IPS DF 4.7 (cell line): Measurements from ENCODE around the gene GALNT13.
"Not testable (repeated sequence)": the region's sequence is repeated elsewhere in the genome, so short reads cannot be mapped to it uniquely, and the experiment has no call there.

ENCODE experiments used
- DNase-seq: peaks from one replicate; pipeline ENCODE4 v3.0.0-alpha.2; 2013; ENCODE audit warnings: low spot score; ENCODE audit errors: extremely low read depth

Gene GALNT13

DNA sequence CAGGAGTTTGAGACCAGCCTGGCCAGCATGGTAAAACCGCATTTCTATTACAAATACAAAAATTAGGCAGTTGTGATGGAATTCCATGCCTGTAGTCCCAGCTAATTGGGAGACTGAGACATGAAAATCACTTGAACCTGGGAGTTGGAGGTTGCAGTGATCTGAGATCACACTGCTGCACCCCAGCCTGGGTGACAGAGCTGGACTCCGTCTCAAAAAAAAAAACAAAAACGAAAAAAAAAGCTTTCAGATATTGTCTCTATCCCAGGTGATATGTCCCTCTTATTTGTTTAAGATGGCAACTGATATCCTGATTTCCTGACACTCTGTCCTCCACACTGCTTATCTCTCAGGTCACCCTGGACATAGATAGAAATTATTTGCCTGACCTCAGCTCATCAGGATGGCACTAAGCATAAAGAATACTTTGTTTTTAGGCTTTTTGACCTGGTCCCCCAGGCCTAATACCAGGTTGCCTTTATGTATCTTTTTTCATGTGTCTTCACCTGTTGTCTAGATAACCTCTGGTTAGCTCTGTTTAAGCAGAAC lies 531.6 kb downstream of the GALNT13 start:
- no peak for DNase-seq

DNA sequence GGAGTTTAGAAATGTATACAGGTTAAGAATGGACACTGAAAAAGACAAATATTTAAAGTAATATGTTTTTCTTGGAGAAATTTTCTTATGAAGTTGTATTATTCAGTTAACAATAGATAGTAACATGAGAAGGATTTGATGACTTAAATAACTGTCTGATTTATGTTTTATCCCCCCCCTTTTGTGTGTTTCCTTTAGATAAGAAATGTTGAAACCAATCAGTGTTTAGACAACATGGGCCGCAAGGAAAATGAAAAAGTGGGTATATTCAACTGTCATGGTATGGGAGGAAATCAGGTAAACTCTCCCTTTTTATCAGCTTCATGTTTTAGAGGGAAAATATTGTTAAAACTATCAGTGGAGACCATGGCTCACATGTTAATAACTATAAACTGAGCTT lies 537.1 kb downstream of the GALNT13 start:
- no peak for DNase-seq

DNA sequence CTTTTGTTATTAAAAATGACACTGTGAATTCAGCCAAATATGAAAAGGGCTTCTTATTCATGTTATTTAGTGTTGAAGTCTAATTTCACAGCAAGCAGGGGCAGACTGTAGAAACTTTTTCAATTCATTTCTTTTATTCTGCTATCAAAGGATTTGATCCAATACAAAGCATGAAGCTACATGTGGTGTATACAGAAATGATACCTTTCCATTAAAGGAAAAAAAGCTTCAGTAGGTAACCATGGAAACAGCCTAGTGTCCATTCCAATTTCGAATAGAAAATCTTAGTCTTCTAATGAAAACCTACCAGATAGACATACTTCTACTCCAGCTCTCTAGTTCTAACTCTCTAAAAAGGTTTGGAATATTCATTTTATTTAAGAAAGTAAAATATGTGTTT lies 550.5 kb downstream of the GALNT13 start:
- no peak for DNase-seq

DNA sequence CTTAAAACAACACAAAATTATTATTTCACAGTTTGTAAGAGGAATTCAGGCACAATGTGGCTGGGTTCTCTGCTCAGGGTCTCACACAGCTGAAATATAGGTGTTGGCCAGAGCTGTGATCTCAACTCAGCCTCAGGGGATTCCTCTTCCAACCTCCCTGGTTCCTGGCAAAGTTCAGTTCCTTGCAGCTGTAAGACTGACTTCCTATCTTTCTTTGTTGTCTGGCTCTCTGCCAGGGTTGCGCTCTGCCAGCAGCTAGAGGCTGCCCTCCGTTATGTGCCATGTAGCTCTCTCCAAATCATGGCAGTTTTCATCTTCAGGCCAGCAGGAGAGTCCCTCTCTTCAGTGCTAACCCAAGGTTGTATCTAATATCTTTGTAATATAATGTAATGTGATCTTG lies 554.3 kb downstream of the GALNT13 start:
- no peak for DNase-seq

DNA sequence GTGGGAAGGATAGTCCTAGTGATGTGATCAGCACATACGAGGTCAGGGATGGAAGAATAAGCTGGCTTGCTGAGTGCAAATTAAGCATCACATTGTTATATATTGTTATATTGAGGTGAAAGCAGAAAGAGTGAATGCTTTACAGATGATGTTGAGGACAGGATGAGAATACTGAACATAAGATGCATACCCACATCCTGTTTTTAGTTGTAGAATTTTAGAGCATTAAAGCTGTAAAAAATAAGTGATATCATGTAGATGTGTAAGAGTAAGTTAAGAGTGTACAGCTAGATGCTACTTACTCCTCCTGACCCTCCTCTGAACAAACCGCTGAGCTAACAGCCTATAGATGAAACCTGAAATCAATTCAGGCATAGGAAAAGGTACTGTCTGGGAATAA lies 555.7 kb downstream of the GALNT13 start:
- DNase-seq: no peak

DNA sequence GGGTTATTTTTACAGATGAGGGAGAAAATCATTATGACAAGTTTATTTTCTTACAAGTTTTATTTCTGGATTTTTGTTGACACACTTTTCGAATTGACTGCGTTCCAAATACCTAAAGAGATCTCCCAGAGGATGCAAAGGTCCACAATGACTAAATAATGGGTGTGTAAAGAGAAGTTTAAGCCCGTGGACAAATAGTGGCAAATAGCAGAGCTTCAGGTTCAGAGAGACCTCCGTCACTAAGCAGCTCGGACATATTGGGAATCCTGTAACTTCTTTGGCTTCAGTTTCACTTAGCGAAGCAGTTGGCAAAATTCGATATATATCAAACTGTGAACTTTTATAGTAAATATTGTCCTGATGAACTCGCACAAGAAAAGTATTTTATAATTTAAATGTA lies 556.3 kb downstream of the GALNT13 start:
- no peak for DNase-seq

DNA sequence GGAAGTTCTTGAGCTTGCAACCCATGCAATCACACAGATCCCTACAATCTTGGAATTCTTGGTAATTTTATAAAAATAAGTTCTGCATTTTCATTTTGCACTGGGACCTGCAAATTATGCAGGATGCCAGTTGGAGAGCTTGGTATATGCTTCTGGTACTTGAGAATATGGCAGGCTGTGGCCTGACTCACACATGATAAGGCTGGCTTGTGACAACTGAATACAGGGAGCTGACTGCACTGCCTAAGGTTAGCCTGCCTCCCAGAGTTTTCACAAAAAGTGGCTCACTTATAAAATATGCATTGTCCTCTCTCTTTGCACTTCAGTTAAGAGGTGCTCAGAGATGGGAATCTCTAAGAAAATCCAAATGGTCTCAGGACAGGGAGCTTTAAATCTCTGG lies 561.3 kb downstream of the GALNT13 start:
- DNase-seq: no peak

DNA sequence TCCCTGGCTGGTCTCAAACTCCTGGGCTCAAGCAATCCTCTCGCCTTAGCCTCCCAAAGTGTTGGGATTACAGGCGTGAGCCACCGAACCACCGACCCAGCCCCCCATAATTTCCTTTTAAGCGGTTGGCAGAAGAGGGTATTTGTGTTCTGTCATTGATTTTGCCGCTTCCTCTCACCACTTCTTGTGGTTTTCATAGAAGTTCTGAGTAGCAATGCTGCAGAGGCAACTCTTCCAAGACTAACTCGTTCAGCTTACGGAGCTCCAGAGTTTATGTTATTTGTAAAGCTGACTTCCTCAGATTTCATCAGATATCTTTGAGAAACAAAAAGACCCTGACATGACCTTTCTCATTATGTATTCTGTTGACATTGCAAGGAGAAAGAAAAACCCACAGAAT lies 565.4 kb downstream of the GALNT13 start:
- no peak for DNase-seq

DNA sequence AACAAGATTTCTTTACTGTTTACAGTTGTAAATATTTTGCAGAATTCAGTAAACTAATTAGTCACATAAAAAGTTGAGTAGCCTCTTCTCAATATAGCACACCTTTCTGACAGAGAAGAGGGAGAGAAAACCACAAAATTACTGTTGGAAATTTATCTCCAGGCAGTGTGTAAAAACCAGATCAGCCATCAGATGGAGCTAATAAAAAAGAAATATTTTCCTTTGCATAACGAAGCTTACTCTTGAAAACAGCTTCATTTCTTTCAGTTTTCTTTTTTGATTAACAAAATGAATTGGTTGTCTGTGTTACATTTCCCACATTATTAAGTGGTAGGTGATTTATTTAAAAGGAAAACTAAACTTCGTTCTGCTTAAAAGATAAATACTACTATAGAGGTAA lies 567.4 kb downstream of the GALNT13 start:
- DNase-seq: no peak

DNA sequence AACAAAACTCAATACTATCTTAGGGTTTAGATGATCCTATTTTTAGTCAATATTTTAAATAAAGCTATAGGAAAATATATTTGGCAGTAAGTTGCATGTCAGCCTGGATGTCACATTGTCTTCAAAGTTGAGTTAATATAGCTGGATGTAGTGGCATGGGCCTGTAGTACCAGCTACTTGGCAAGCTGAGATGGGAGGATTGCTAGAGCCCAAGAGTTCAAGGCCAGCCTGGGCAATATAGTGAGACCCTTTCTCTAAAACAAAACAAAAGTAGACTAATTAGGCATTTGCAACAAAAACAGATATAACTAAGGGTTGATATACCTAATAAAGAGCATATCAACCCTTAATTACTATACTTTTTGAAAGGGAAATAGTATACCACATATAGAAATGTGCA lies 572.2 kb downstream of the GALNT13 start:
- DNase-seq: no peak

DNA sequence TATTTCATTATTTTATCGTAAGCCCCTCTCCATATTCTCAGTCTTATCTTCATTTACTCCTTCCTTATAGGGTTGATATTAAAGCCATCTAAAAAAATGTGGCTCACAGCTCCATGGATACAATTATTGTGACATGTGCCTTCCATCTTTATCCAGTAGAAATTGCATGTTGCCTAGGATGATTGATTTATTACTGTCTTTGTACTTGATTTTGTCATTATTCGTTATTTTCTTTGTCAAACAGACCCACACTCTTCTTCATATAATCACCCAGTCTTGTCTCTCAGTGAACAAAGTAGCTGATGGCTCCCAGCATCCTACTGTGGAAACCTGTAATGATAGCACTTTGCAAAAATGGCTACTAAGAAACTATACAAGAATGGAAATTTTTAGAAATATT lies 574.6 kb downstream of the GALNT13 start:
- DNase-seq: no peak

DNA sequence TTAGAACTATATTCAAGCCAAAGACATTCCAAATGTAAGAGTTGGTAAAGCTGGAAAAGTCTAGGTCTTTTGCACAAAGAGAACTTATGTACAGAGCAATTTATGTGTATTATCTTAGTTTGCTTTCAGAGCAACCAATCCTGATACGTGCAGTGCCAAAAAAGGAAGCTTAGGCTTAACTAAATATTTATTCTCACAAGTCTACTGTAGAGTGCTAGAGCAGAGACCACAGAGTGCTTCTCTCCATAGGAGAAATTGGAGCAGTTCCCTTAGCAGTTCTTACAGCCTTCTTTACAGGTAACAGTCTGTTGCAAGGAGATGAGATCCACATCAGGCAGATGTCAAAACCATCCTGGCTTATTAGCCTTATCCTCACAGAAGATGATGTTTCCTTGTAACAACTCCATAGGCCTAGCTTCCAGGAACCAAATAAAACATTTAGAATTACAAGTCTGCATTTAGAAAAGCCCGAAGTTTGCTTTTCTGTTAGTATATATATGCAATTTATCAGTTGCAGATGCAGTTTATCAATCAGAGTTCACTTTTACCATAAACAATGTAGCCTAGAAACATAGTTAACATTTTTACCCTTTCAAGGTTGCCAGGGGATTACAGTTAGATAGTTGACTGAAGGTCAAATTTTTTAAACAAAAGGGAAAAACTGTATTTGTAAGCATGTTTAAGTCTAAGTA lies 576.2 kb downstream of the GALNT13 start:
- no peak for DNase-seq

DNA sequence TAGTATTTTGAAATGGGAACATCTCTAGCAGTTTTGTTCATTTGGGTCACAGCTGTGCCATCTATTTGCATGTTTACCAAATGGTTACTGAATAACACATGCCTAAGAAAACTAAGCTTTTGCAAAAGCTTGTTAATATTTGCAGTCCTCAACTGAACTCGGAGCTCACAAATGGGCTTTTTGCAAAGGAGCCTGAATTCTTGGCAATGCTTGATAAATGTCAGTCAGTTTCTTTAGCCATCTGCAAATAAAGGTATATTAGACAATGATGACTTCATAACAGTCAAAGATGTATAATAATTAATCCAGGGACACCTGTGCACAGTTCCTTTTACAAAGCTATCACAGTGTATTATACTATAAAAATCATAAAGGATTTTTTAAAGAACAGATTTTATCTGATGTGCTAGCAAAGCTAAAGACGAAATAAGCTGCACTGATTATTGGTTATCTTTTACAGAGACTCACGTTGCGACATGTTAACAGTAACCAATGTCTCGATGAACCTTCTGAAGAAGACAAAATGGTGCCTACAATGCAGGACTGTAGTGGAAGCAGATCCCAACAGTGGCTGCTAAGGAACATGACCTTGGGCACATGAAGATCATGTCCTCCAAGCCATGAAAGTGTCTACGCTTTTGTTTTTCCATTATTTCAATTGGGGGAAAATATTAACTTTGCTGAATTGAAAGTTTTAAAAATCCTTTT lies 578.4 kb downstream of the GALNT13 start:
- DNase-seq: no peak

DNA sequence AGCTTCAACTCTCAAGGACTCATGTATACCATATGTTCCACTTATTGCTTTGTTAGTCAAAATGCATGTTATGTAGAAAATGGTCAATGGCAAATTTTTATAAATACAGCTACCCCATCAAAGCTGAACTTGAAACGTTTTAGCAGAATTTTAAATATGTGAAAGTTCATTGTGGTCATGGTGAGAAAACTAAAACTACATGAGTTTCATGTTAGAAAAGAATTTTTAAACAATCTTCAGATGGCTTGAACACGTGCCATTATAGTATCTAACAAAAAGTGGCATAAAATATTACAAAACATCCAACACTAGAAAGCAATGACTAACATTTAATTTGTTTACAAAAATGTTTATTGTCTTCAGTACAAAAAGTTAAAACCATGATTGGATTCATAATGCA lies 580.7 kb downstream of the GALNT13 start:
- DNase-seq: no peak

DNA sequence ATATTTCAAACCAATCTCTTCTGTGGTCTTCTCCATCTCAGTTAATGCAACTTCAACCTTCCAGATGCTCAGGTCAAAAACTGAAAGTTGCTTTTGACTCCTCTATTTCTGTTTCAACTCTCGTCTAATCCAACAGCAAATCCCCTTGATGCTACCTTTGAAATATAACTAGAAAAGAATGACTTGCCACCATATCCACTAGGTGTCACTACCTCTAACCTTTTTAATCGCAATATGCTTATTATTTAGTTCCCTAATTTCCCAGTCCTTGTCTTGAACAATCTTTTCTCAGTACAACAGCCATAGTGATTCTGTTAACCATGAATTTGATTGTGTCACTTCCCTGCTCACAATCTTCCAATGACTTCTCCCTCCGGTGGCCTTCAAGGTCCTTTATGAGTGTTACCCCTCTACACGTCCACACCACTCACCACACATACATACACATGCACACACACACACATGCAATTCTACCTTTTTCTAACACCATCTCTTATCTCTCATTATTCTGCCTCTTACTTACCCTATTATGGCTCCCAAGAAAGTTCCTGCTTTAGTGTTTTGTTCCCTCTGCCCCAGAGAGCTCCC lies 581.3 kb downstream of the GALNT13 start:
- DNase-seq: peak; percentile 11

DNA sequence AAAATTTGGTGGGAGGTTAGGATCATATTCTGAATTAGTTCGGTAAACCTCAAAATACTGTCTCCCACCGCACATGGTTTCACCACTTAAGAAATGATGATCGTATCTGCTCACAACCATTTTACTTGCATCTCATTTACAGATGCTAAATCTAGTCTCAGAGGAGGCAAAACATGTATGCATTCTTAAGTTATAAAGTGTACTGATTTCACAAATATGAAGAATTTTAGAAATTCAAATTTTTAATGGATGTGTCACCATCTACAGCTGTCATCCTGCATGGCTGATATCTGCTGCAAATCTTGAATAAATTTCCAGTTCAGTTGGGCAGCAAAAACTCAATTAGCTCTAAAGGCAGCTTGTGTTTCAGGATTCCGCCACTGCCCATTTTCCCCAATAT lies 583.4 kb downstream of the GALNT13 start:
- DNase-seq: no peak

DNA sequence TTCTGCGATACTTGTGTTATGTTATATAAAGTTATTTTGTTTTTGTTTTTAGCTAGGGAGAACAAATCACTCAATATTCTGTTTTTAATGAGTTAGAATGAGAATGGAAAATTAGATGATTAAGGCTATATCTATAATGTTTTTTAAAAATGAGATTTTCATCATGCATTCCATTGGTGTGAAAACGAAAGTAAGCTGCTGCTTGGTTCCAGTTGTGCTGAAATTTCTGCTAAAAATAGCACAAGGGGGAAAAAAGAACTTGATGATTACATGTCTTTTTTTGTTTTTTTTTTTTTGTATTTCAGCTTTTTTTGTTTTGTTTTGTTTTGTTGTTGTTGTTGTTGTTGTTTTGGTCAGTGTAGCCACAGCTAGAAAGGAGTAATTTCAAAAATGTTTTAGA lies 584.1 kb downstream of the GALNT13 start:
- no peak for DNase-seq

DNA sequence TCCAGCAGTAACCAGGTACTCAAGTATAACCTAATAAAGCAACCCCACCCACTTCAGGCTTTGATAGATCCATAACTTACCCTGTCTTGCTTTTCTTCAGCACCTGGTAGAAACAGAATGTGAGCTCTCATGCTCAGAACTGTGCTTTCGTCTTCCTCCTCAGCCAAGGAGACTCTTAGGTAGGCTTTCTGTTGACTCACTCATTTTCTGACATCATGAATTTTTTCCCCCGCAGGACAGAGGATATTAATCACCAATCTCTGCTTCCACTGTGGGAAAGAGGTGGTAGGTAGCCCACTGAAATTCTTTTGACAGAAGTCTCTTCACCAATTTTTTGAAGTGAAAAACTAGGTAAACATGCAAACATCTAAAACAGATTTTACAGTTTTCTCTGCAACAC lies 585.6 kb downstream of the GALNT13 start:
- DNase-seq: no peak

DNA sequence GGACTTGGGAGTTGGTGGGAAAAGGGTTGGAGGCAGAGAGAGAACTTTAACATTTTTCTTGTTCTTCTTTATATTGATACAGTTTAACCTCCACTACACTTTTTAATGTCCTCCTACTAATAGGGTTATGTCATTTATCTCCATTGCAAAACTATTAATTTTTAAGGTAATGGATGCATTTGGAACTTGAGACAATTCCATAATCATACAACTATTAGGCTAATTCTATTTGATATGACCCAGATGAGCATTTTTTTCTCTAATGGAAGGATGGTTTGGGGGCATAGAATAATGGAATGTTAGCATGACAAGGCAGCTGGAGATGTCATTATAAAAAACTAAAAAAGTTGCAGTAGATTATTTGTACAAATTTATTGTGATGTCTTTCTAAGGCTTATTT lies 587.6 kb downstream of the GALNT13 start:
- no peak for DNase-seq

DNA sequence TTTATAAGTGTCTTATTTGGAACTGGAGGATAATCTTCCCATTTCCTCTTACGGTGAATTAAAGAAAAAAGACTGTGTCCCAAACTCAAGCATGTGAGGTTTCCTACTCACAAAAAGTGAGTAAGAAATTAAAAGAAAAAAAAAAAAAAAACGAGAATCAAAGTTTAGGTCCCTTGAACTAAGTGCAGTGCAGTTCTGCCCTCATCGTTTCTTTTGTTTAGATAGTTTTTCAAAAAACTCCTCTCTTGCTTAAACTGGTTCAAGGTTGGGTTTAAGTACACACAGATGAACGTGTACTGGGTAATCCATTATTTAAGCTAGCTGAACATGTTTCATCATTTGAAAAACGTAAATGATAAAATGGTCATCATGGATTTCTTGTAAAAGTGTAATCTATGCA lies 590.9 kb downstream of the GALNT13 start:
- no peak for DNase-seq

DNA sequence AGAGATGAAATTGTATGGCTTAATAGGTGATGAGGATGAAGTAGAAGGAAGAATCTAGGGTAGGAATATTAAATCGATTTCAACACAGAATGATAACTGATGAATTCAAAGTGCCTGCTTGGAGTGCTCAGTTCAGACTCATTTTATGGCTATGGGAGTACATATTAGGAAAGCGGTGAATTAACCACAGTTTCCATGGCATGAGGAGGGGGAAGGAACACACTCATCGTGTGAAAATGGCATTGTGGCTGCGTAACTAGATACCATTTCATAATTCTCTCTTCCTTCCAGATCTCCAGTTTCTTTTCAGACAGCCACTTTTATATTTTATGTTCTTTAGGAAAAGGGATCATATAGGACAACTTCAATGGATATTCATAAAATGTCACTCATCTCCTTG lies 594.5 kb downstream of the GALNT13 start:
- DNase-seq: no peak

DNA sequence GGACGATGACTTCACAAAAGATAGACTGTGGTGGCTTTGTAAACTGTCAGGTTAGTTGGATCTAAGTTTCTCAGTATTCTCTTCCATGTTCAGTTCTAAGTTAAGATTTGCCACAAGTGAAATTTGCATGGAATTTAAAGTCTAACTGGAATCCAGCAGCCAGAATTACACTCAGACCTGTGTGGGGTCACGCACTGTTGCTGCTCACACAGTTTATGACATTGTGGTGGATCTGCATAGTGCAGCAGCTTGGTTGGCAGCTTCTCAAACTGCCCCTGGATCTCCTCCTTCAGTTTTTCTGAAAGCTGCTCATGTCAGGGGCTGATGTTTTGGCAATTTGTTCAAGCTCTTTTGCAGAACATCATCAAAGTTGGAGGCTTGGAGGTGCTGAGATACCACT lies 598.7 kb downstream of the GALNT13 start:
- no peak for DNase-seq

DNA sequence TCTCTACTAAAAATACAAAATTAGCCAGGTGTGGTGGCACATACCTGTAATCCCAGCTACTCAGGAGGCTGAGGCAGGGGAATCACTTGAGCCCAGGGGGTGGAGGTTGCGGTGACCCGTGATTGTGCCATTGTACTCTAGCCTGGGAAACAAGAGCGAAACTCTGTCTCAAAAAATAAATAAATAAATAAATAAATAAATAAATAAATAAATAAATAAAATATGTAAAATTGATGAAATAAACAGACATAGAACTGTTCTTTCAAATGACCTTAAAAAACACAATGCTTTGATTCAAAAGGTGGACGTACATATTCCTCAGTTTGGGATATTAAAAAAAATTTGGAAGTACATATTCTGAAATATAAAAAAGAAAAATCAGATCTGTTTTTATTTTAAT lies 599.8 kb downstream of the GALNT13 start:
- DNase-seq: not testable (repeated sequence)
